Muscle of arm (tissue), 12 donors: ENCODE results near the gene HPS5. TPM values are rescaled to one million over a fixed set of nuclear protein-coding genes. Genes with fewer than 3 reads are reported as not detected.

ENCODE experiments used
- DNase-seq: peaks from one replicate; pipeline ENCODE4 v3.0.0-alpha.2; 2013
- polyA plus RNA-seq, 12 donors: library from polyadenylated mRNA; unstranded; fragments of 120-200 nt; gene quantifications; one replicate each; pipeline ENCODE4 v1.2.1, GENCODE V29; 2013; ENCODE audit not compliant: insufficient read length in 12 of 12

HPS5 gene
- polyA plus RNA-seq, 12 donors, result 11.3 to 18.1 (median 14.0) TPM; not detected in 1

- DNase-seq, result no peak
Measured at GRCh38 chr11:18322818-18323570, 1.1 kb upstream of the HPS5 start.

- no peak for DNase-seq
Measured at GRCh38 chr11:18321578-18321968, 367 bp downstream of the HPS5 start.

GRCh38 chr11:18320617-18321016 is 1.3 kb downstream of the HPS5 start:
- DNase-seq, result no peak

GRCh38 chr11:18319914-18320313 is 2.0 kb downstream of the HPS5 start:
- DNase-seq, result no peak

- no peak for DNase-seq
Measured at GRCh38 chr11:18317551-18317950, 4.4 kb downstream of the HPS5 start.

- DNase-seq, result no peak
Measured at GRCh38 chr11:18315893-18316292, 6.0 kb downstream of the HPS5 start.

GRCh38 chr11:18314784-18315523 is 7.0 kb downstream of the HPS5 start:
- no peak for DNase-seq

GRCh38 chr11:18313965-18314763 is 7.8 kb downstream of the HPS5 start:
- DNase-seq, result no peak

GRCh38 chr11:18312663-18313420 is 9.1 kb downstream of the HPS5 start:
- no peak for DNase-seq

GRCh38 chr11:18312012-18312411 is 9.9 kb downstream of the HPS5 start:
- DNase-seq, result no peak

- no peak for DNase-seq
Measured at GRCh38 chr11:18310800-18311340, 11.1 kb downstream of the HPS5 start.

GRCh38 chr11:18309691-18310090 is 12.2 kb downstream of the HPS5 start:
- DNase-seq, result no peak

- no peak for DNase-seq
Measured at GRCh38 chr11:18308242-18308641, 13.7 kb downstream of the HPS5 start.

- DNase-seq, result no peak
Measured at GRCh38 chr11:18307461-18308139, 14.3 kb downstream of the HPS5 start.

GRCh38 chr11:18304745-18305144 is 17.2 kb downstream of the HPS5 start:
- DNase-seq, result no peak

GRCh38 chr11:18299721-18300120 is 22.2 kb downstream of the HPS5 start:
- DNase-seq, result no peak

GRCh38 chr11:18295316-18295715 is 26.6 kb downstream of the HPS5 start:
- no peak for DNase-seq

GRCh38 chr11:18294862-18295261 is 27.1 kb downstream of the HPS5 start:
- DNase-seq, result no peak

GRCh38 chr11:18288911-18289310 is 33.0 kb downstream of the HPS5 start:
- DNase-seq, result no peak

GRCh38 chr11:18285841-18286240 is 36.1 kb downstream of the HPS5 start:
- DNase-seq, result no peak

GRCh38 chr11:18282626-18283025 is 39.3 kb downstream of the HPS5 start:
- no peak for DNase-seq
